Measurements from ENCODE around the gene SSTR3.

DNA sequence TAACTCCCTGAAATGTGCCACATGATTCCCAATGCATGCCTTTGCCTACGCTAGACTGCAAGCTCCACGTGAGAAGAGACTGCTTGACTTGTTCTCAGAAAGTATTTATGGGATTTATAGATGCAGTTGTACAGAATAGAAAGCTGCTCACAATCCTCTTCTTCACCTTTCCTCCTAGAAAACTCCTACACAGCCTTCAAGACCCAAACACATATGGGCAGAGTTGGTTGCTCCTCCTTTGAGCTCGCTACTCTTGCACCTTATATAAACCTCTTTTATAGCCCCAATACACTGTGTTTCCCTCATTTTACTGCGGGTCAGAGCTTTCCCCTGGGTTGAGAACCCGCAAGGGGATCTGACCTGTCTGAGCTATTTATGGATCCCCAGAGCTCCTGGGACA, 40.6 kb downstream of the SSTR3 start:
- TF ChIP-seq, protein P1, sequence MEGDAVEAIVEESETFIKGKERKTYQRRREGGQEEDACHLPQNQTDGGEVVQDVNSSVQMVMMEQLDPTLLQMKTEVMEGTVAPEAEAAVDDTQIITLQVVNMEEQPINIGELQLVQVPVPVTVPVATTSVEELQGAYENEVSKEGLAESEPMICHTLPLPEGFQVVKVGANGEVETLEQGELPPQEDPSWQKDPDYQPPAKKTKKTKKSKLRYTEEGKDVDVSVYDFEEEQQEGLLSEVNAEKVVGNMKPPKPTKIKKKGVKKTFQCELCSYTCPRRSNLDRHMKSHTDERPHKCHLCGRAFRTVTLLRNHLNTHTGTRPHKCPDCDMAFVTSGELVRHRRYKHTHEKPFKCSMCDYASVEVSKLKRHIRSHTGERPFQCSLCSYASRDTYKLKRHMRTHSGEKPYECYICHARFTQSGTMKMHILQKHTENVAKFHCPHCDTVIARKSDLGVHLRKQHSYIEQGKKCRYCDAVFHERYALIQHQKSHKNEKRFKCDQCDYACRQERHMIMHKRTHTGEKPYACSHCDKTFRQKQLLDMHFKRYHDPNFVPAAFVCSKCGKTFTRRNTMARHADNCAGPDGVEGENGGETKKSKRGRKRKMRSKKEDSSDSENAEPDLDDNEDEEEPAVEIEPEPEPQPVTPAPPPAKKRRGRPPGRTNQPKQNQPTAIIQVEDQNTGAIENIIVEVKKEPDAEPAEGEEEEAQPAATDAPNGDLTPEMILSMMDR (IDR thresholded peaks at IDR 0.05; ENCODE audit: low read depth, low read length) = no peak
- no peak for TF ChIP-seq POLR2A (IDR thresholded peaks at IDR 0.05; ENCODE audit: extremely low read depth, insufficient read length)
- TF ChIP-seq MYC (IDR thresholded peaks at IDR 0.05; ENCODE audit: low read depth, low read length) = no peak

Measured in NB4 (cell line).